Small intestine (tissue), 7 donors: ENCODE results near the gene FBXW7. TPM values are rescaled to one million over a fixed set of nuclear protein-coding genes. Genes with fewer than 3 reads are reported as not detected.

Source experiments
- DNase-seq, 2 donors: peaks; one replicate each; pipeline versions ENCODE4 v3.0.0 to v3.0.0-alpha.2; 2013
- FAIRE-seq: peaks from 2 replicates; lab custom pipeline; 2012; peaks lifted over from hg19 to GRCh38; lab: Jason Lieb, UNC
- H3K27ac ChIP-seq, 3 donors: one replicate each; pipeline ENCODE4 v1.5.1; 2013; ENCODE audit warnings: low read length in 2 of 3, mild to moderate bottlenecking in 2 of 3, control low read depth in 1 of 3, inconsistent platforms in 1 of 3, low read depth in 1 of 3, moderate library complexity in 1 of 3
- H3K27me3 ChIP-seq, 3 donors: one replicate each; pipeline ENCODE4 v1.6.1; 2013; ENCODE audit warnings: low read length in 3 of 3, inconsistent platforms in 1 of 3; ENCODE audit not compliant: control insufficient read depth in 3 of 3, insufficient read depth in 3 of 3
- H3K36me3 ChIP-seq, 3 donors: one replicate each; pipeline ENCODE4 v1.6.1; 2013; ENCODE audit warnings: low read length in 3 of 3, inconsistent platforms in 1 of 3, low read depth in 1 of 3, mild to moderate bottlenecking in 1 of 3, moderate library complexity in 1 of 3; ENCODE audit not compliant: control insufficient read depth in 3 of 3, insufficient read depth in 2 of 3
- H3K4me1 ChIP-seq, 3 donors: one replicate each; pipeline ENCODE4 v1.6.1; 2013; ENCODE audit warnings: low read length in 2 of 3, inconsistent platforms in 1 of 3, low read depth in 1 of 3, mild to moderate bottlenecking in 1 of 3, moderate library complexity in 1 of 3; ENCODE audit not compliant: control insufficient read depth in 3 of 3, insufficient read depth in 2 of 3
- H3K4me3 ChIP-seq, 3 donors: one replicate each; pipeline ENCODE4 v1.5.1; 2013; ENCODE audit warnings: low read length in 3 of 3, control low read depth in 1 of 3, inconsistent platforms in 1 of 3, low read depth in 1 of 3, mild to moderate bottlenecking in 1 of 3, moderate library complexity in 1 of 3
- H3K9me3 ChIP-seq, 2 donors: one replicate each; pipeline ENCODE4 v1.6.1; 2013; ENCODE audit warnings: low read depth in 1 of 2, low read length in 1 of 2; ENCODE audit not compliant: control insufficient read depth in 2 of 2, insufficient read depth in 1 of 2
- WGBS, 3 donors: extraction: QIAGEN DNeasy Blood & Tissue Kit; methylation state at CpG; one replicate each; pipeline ENCODE4 v1.1.7; 2013; 5-methylcytosine and 5-hydroxymethylcytosine counted together
- polyA plus RNA-seq, 4 donors: library from polyadenylated mRNA; stranded (reverse) in 3 of 4; unstranded in 1 of 4; fragments of 200-250 nt in 3 of 4; fragments of 120-200 nt in 1 of 4; gene quantifications; one replicate each; pipeline versions ENCODE4 v1.2.1 to v1.2.3, GENCODE V29; 2013
- donor health status: healthy with polysubstance abuse.
- donor health status: control.
- donor health status: control.
- donor health status: Bipolar disorder and iron deficiency.
- donor health status: healthy.

The FBXW7 gene
- polyA plus RNA-seq, 4 donors: 7.4 to 18.1 (median 8.7) TPM

DNA sequence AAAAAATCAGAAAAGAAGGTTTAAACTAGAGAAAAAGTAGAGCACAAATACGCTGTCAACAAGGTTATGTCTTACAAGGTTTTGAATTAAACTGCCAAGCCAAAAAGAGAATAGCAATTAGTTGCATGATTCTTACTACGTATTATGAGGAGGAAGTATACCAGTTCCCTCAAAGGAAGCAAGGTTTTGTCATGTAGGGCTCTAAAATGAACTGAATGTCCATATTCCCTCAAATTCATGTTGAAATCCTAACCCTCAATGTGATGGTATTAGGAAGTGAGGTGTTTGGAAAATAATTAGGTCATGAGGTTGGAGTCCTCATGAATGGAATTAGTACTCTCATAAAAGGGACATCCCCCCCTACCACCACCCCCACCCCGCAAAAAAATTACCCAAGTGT lies 201.0 kb downstream of the FBXW7 start:
- Histone ChIP-seq H3K27ac (no peak overlapping the region), H3K36me3 (peaks cover 3 to 7% (median 5%) of the 10 kb centered on the region in 3 donors), H3K9me3 (no peaks in the 10 kb centered on the region), H3K4me3 (no peak overlapping the region), H3K4me1 (no peaks in the 10 kb centered on the region), H3K27me3 (no peaks in the 10 kb centered on the region)
- FAIRE-seq (no peak), DNase-seq (no peak)
- WGBS, 3 donors: 63 to 68% (median 65%) methylated on average over 3 of the region's 3 CpGs

DNA sequence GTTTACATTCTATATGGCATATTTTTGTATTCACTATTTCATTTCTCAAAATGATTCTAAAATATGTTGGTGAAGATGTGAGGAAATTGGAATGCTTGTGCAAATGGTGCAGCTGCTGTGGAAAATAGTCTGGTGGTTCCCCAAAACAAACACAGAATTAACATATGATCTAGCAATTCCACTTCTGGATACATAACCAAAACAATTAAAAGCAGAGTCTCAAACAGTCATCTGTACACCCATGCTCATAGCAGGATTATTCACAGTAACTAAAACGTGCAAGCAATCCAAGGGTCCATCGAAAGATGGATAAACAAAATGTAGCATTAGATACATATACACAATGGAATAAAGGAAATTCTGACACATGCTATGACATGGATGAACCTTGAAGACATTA lies 204.8 kb downstream of the FBXW7 start:
- peaks cover 5 to 7% (median 5%) of the 10 kb centered on the region in 3 donors for H3K36me3 ChIP-seq

DNA sequence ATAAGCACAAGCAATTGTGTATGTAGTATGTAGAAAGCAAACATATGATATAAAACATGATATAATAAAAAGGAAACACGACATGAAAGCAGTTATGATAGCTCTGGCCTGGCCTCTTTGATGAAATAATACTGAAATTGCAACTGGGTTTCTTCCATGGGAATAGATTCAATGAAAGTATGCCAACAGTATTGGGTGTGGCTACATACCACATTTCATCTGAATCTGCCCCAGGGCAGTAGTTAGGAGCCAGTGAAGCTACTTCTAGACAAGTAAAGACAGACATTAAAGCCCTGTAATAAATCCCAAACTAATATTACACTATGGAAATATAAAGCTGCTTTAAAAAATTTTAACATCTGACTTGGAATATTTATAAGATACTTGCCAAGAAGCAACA lies 207.3 kb downstream of the FBXW7 start:
- Histone ChIP-seq H3K4me3 (no peak overlapping the region), H3K4me1 (no peaks in the 10 kb centered on the region), H3K27ac (no peak overlapping the region), H3K36me3 (peaks cover under 1 to 5% (median 5%) of the 10 kb centered on the region in 3 donors), H3K9me3 (no peaks in the 10 kb centered on the region), H3K27me3 (no peaks in the 10 kb centered on the region)
- no peak for DNase-seq
- FAIRE-seq: no peak
- 69 to 78% (median 75%) methylated on average over 1 of the region's 1 CpG for WGBS, 3 donors

More for the DNA sequence above, 204.8 kb downstream of the FBXW7 start:
- DNase-seq: no peak
- Histone ChIP-seq H3K27ac (no peak overlapping the region), H3K9me3 (no peaks in the 10 kb centered on the region), H3K4me1 (no peaks in the 10 kb centered on the region), H3K4me3 (no peak overlapping the region), H3K27me3 (no peaks in the 10 kb centered on the region)
- no peak for FAIRE-seq
- WGBS, 3 donors: 82 to 97% (median 89%) methylated on average over 2 of the region's 2 CpGs

DNA sequence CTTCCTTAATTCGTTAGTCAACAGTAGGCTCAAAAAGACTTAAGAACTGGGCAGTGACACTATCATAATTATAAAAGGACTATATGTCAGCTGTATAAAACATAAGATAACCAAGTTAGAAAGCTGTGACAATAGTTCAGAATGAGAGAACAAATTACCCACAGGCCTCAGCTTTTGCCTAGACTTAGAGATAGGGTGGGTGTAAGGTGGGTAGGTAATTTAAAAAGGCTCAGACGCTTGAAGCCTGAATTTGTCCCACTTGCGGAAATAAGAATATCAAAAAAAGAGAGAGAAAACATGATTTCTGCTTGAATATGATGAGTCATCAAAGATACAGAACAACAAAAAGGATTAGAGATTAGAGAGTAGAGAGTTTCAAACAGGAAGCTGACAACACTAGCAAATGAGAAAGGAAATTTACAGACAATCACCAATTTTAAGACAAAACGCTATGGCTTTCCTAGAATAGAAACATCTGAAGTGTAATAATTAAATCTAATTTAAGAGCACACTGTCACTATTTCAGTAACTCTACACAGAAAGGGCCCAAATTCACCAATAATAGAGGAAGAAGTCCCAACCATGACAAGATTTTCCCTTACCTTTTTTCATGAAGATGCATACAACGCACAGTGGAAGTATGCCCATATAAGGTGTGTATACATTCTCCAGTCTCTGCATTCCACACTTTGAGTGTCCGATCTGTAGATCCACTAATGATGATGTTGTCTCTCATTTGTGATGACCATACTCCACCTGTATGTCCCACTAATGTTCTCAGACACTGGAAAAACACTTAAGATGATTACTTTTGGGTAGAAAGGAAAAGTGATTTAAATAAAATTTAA lies 208.1 kb downstream of the FBXW7 start:
- Histone ChIP-seq H3K9me3 (no peaks in the 10 kb centered on the region), H3K36me3 (peaks cover under 1 to 9% (median 5%) of the 10 kb centered on the region in 3 donors), H3K4me3 (no peak overlapping the region), H3K27me3 (no peaks in the 10 kb centered on the region), H3K27ac (no peak overlapping the region), H3K4me1 (no peaks in the 10 kb centered on the region)
- 90 to 95% (median 93%) methylated on average over 6 of the region's 6 CpGs for WGBS, 3 donors
- FAIRE-seq (no peak), DNase-seq (no peak)

DNA sequence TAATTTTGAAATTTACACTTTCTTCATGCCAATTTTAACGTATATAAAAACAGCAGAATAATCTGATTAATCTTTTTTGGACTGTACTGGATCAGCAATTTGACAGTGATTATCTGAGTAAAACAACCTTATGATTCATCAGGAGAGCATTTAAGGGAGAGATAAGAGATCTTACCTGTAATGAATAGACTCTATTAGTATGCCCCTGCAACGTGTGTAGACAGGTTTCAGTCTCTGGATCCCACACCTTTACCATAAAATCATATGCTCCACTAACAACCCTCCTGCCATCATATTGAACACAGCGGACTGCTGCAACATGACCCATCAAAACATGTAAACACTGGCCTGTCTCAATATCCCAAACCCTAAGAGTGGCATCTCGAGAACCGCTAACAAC lies 210.1 kb downstream of the FBXW7 start:
- Histone ChIP-seq H3K27me3 (no peaks in the 10 kb centered on the region), H3K36me3 (peaks cover 2 to 11% (median 7%) of the 10 kb centered on the region in 3 donors), H3K4me1 (no peaks in the 10 kb centered on the region), H3K27ac (no peak overlapping the region), H3K4me3 (no peak overlapping the region), H3K9me3 (no peaks in the 10 kb centered on the region)
- FAIRE-seq (no peak), DNase-seq (no peak)
- WGBS, 3 donors: 74 to 87% (median 84%) methylated on average over 5 of the region's 5 CpGs

DNA sequence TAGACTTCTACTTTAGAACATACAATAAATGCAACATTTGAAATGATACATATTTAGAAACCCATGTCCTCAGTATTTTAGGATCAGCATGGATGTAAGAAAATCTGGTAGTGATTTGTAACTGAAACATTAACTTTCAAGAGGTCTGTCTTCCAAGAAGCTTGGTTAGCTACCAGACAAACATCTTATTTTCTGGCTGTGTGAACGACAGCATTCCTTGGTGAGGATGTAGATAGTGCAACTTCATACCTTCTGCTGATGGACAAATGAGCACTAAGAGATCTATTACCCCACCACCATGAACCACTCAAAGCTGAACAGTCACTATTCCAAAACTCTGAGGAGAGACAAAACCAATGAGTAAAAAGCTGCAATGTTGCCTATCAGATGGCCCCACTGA lies 212.7 kb downstream of the FBXW7 start:
- FAIRE-seq: no peak
- no peaks in the 10 kb centered on the region for H3K4me1 ChIP-seq
- H3K36me3 ChIP-seq: peaks cover 2 to 11% (median 6%) of the 10 kb centered on the region in 3 donors
- H3K9me3 ChIP-seq: no peaks in the 10 kb centered on the region
- no peak overlapping the region for H3K4me3 ChIP-seq
- H3K27me3 ChIP-seq: no peaks in the 10 kb centered on the region
- 86 to 91% (median 87%) methylated on average over 1 of the region's 1 CpG for WGBS, 3 donors
- H3K27ac ChIP-seq: no peak overlapping the region
- DNase-seq: no peak

DNA sequence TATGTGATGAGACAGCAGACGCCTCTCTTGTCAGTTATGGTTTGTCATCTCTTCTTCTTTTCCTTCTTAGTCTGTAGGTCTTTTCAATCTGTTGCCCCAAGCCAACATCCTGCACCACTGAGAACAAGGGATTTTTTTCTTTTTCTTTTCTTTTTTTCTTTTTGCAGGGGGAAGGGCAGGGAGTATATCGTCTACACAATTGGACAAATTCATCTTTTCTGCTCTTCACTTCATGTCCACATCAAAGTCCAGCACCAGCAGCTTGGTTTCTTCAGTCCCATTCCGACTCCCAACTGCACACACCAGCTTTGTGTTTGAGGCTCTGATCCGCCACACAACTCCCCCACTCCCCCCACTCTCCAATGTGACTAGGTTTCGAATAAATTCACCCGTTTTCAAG lies 213.2 kb downstream of the FBXW7 start:
- no peak for FAIRE-seq
- H3K9me3 ChIP-seq: no peaks in the 10 kb centered on the region
- H3K27ac ChIP-seq: no peak overlapping the region
- peaks cover 4 to 11% (median 7%) of the 10 kb centered on the region in 3 donors for H3K36me3 ChIP-seq
- no peak for DNase-seq
- H3K27me3 ChIP-seq: no peaks in the 10 kb centered on the region
- no peak overlapping the region for H3K4me3 ChIP-seq
- no peaks in the 10 kb centered on the region for H3K4me1 ChIP-seq
- 92 to 97% (median 94%) methylated on average over 6 of the region's 6 CpGs for WGBS, 3 donors

DNA sequence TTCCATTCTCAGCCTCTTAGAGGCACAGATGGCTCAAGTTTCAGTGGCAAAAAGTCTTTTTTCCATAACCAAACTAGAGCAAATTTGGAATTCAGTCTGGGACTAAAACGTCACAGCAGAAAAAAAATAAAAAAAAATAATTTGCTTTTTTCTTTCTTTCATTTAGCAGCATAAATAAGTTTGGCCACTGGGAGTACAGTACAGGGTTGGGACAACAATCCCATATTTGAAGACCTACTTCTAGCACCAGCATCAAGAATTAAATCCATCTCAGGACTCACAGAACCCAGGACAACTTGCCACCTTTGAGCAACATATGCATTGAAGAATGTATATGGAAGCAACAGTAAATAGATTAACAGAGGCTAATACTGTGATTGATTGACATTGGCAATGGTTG lies 214.0 kb downstream of the FBXW7 start:
- Histone ChIP-seq H3K27ac (no peak overlapping the region), H3K27me3 (no peaks in the 10 kb centered on the region), H3K9me3 (no peaks in the 10 kb centered on the region), H3K36me3 (peaks cover 4 to 11% (median 5%) of the 10 kb centered on the region in 3 donors), H3K4me3 (no peak overlapping the region), H3K4me1 (no peaks in the 10 kb centered on the region)
- WGBS, 3 donors: 66 to 85% (median 81%) methylated on average over 1 of the region's 1 CpG
- FAIRE-seq (no peak), DNase-seq (no peak)
